ENCODE results near the gene GSTK1. TPM values are rescaled to one million over a fixed set of nuclear protein-coding genes. Genes with fewer than 3 reads are reported as not detected.

Gene GSTK1
- total and polyA plus RNA-seq, 9 of the 15 experiments (the other 6 are each of a cell fraction or from before 2014, with no cell fraction given), result 155 to 441 (median 233) TPM

- TF ChIP-seq, protein P1, sequence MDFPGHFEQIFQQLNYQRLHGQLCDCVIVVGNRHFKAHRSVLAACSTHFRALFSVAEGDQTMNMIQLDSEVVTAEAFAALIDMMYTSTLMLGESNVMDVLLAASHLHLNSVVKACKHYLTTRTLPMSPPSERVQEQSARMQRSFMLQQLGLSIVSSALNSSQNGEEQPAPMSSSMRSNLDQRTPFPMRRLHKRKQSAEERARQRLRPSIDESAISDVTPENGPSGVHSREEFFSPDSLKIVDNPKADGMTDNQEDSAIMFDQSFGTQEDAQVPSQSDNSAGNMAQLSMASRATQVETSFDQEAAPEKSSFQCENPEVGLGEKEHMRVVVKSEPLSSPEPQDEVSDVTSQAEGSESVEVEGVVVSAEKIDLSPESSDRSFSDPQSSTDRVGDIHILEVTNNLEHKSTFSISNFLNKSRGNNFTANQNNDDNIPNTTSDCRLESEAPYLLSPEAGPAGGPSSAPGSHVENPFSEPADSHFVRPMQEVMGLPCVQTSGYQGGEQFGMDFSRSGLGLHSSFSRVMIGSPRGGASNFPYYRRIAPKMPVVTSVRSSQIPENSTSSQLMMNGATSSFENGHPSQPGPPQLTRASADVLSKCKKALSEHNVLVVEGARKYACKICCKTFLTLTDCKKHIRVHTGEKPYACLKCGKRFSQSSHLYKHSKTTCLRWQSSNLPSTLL (IDR thresholded peaks at IDR 0.05), result no peak
- TF ChIP-seq NFIC (IDR thresholded peaks at IDR 0.05) (no peak), MTA3 (IDR thresholded peaks at IDR 0.05; ENCODE audit: borderline replicate concordance) (no peak), POLR2AphosphoS2 (IDR thresholded peaks at IDR 0.05; ENCODE audit: low read length) (no peak), MXI1 (IDR thresholded peaks at IDR 0.05; ENCODE audit: low read depth, low read length) (no peak), HCFC1 (IDR thresholded peaks at IDR 0.05; ENCODE audit: low read depth, low read length) (no peak), CUX1 (CRISPR knock-in tag; IDR thresholded peaks at IDR 0.05) (0 out of 2 replicates have a peak, but pooled peaks have one; percentile 20), KLF13 (tag; IDR thresholded peaks at IDR 0.05; ENCODE audit: borderline replicate concordance, low read depth) (no peak)
- TF ChIP-seq, protein P2, sequence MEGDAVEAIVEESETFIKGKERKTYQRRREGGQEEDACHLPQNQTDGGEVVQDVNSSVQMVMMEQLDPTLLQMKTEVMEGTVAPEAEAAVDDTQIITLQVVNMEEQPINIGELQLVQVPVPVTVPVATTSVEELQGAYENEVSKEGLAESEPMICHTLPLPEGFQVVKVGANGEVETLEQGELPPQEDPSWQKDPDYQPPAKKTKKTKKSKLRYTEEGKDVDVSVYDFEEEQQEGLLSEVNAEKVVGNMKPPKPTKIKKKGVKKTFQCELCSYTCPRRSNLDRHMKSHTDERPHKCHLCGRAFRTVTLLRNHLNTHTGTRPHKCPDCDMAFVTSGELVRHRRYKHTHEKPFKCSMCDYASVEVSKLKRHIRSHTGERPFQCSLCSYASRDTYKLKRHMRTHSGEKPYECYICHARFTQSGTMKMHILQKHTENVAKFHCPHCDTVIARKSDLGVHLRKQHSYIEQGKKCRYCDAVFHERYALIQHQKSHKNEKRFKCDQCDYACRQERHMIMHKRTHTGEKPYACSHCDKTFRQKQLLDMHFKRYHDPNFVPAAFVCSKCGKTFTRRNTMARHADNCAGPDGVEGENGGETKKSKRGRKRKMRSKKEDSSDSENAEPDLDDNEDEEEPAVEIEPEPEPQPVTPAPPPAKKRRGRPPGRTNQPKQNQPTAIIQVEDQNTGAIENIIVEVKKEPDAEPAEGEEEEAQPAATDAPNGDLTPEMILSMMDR (IDR thresholded peaks at IDR 0.05 in 2 of 3, conservative IDR thresholded peaks at IDR 0.05 in 1 of 3; ENCODE audit: insufficient read depth in 2 of 3, low read depth in 1 of 3, low read length in 3 of 3), result peak in 1 of 3 experiments; percentile 10; a peak in 1 of 6 replicates
- TF ChIP-seq, protein P3, sequence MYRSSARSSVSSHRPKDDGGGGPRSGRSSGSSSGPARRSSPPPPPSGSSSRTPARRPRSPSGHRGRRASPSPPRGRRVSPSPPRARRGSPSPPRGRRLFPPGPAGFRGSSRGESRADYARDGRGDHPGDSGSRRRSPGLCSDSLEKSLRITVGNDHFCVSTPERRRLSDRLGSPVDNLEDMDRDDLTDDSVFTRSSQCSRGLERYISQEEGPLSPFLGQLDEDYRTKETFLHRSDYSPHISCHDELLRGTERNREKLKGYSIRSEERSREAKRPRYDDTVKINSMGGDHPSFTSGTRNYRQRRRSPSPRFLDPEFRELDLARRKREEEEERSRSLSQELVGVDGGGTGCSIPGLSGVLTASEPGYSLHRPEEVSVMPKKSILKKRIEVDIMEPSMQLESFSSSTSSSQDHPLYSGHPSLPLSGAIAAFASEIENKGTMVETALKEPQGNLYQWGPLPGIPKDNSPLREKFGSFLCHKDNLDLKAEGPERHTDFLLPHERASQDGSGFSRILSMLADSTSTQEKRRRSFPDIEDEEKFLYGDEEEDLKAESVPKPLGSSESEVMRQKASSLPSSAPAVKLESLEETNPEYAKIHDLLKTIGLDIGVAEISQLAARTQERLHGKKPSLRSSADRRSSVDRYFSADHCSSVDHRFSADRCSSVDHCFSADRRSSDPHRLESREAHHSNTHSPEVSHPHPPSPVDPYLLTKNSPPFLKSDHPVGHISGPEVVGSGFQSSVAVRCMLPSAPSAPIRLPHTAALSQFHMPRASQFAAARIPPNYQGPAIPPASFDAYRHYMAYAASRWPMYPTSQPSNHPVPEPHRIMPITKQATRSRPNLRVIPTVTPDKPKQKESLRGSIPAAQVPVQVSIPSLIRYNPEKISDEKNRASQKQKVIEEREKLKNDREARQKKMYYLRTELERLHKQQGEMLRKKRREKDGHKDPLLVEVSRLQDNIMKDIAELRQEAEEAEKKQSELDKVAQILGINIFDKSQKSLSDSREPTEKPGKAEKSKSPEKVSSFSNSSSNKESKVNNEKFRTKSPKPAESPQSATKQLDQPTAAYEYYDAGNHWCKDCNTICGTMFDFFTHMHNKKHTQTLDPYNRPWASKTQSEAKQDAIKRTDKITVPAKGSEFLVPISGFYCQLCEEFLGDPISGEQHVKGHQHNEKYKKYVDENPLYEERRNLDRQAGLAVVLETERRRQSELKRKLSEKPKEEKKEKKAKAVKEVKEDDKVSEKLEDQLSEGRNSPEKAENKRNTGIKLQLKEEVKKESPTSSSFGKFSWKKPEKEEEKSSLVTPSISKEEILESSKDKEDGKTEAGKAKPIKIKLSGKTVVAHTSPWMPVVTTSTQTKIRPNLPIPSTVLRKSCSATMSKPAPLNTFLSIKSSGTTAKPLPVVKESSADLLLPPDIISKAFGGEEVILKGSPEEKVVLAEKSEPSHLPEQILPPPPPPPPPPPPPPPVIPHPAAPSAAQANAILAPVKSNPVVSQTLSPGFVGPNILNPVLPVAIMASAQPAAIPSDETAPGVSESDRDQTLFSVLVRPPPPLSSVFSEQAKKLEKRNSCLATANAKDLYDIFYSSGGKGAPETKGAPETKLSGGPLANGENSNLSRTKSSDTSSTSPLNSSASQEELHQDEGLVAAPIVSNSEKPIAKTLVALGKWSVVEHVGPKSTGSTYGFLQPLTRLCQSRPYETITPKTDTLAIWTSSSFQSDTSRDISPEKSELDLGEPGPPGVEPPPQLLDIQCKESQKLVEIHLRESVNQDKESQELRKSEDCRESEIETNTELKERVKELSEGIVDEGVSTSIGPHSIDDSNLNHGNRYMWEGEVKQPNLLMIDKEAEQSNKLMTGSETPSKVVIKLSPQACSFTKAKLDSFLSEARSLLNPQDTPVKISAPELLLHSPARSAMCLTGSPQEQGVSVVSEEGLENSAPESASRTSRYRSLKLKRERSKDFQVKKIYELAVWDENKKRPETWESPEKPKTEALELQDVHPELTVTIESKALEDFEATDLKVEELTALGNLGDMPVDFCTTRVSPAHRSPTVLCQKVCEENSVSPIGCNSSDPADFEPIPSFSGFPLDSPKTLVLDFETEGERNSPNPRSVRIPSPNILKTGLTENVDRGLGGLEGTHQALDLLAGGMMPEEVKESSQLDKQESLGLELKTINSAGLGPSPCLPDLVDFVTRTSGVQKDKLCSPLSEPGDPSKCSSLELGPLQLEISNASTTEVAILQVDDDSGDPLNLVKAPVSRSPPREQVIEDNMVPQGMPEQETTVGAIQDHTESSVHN (IDR thresholded peaks at IDR 0.05; ENCODE audit: borderline replicate concordance in 1 of 2, low read depth in 1 of 2), result no peak
Observed at GRCh38 chr7:143257501-143257900, 5.7 kb upstream of the GSTK1 start (continued).

Measured in K562 (cell line).